Endometrial microvascular endothelial cells (primary cell): ENCODE data around the gene LSM3. TPM values are rescaled to one million over a fixed set of nuclear protein-coding genes. Genes with fewer than 3 reads are reported as not detected.

Source experiments
- in situ Hi-C: cut with HindIII; loops from 2 replicates; pipeline ENCODE4 v1.10.0; 2017; ENCODE audit warnings: low sequenced_read_pairs, low pct_unique_long_range_greater_than_20kb; ENCODE audit errors: inconsistent ontology term
- total RNA-seq: library from RNA; depleted of rRNA; stranded (reverse); fragments of >200 nt; gene quantifications from one replicate; pipeline ENCODE4 v1.2.3, GENCODE V29; 2015; ENCODE audit errors: inconsistent ontology term

The LSM3 gene
- total RNA-seq, 1 donor from 2014 or later: 15.6 TPM

DNA sequence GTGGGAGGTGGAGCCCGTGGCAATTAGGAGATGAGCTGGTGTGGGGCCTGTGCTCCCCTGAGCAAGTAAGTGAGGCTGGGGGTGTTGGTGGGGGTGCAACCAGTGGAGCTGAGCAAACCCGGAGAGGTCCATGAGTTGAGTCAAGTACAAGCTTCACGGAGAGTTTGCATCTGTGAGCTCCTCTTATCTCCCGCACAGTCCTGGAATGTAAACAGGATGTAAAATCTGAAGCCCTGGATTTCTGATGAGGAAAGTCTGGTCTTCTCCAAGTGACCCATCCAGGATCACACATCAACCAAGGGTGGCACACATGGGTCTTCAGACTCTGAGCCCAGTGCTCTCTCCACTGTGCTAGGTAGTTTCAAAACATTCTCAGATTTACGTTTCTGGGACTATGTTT, 67.8 kb downstream of the LSM3 start:
- in situ Hi-C loops: no loop called here

- in situ Hi-C loops: no loop called here
Measured at GRCh38 chr3:14248477-14248848, 69.8 kb downstream of the LSM3 start.

- in situ Hi-C loops: no loop called here
Measured at GRCh38 chr3:14248849-14249523, 70.4 kb downstream of the LSM3 start.

Other genes with a start within 250 kb of the LSM3 start
- 22.5 TPM for gene CHCHD4, start 53.9 kb upstream of the LSM3 start, total RNA-seq
- gene TMEM43, start 53.8 kb upstream of the LSM3 start, total RNA-seq: 121 TPM
- 42.0 TPM for gene XPC, start 216 bp upstream of the LSM3 start, total RNA-seq
- 21.1 TPM for gene SLC6A6, start 223.8 kb downstream of the LSM3 start, total RNA-seq